CD4-positive, alpha-beta T cell treated with Interleukin-2 at 100 ng/mL for 4 hours (primary cell): ENCODE data around the gene CECR2.

ENCODE experiments used
- DNase-seq: peaks from one replicate; pipeline ENCODE4 v3.0.0-alpha.2; 2020; ENCODE audit warnings: low spot score

Gene CECR2

DNA sequence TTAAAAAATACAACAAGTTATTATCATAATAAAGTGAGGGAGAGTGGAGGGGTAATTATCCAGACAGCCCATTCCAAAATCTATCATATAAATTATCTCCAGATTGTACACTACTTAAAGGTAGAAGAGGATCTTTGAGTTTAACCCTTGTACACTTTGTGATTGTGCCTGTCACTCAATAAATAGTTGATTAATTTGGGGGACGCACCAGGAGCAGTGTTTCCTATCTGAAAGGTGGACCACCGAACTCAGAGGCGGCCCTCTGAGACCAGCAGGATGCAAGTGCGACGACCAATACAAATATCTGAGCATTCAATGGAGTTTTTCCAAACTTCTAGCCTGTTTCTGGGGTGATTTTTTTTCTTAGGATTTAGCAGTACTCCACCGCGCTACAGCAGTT is 1.1 kb upstream of the CECR2 start:
- no peak for DNase-seq

DNA sequence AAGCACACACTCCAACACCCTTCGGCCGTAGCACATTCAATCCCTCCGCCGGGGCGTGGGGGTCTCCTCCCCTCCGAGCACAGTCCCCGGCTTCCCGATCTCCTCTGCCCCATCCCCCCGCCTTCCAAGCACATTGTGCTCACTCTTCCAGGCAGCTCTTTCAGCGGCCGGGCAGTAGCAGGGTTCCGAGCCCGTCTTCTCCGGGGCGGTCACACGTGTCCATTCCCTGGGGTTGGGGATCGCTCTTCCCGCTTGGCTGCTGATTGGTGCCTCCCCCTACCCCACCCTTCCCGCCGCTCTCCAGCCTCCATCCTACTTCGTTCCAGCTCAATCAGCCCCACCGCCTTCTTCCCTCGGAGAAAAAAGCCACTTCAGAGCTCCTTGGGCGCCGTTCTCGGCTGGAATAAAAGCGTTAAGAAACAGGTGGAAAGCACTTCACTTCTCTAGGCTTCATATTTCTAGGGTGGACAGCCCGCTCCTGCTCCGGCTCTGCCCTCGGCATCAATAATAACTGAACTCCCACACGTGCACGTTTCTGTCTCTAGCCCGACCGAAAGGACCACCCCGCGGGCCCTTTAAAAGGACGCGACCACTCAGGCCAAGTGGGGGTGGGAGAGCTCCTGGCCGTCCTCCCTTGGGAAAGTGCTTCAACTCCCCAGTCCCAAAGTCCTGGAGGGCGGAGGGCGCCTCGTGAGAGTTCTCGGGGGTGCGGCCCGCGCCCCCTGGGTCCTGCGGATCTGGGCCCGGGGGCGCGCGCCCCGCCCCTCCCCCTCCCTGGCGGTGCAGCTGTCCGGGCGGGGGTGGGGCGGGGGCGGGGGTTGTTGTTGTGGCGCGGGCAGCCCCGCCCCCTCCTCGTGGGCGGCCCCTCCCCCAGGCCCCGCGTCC is 464 bp upstream of the CECR2 start:
- no peak for DNase-seq

DNA sequence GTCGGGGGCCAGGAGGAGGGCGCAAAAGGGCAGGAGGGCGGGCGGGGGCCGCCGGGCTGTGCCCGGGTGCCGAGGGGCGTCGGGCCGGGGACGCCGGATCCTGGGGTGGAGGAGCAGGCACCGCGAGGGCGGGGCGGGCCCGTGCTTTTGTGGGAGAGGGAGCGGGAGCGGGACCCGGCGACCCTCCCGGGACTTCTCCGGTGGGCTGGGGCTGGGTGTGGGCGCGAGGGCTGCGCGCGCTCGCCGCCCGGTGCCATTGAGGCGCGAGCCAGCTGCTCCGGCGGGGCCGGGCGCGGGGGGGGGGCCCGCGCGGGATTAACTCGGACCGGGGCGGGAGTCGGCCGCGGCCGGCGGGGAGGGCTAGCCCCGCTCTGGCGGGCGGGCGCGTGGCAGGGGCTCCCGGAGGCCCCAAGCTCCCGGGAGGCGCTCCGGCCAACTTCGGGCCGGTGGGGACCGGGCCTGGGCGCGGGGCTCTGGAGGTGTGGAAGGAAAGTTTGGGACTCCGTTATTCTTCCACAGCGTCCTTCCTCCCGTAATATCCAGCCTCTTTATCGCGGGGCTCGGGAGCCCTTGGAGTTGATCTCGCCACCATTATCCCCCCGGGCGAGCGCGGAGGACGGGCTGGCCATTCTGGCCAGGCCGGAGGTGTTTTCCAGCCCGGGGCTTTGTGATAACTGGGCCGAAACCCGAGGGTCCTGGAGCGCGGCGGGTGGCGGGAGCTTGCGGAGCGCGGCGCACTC is 936 bp downstream of the CECR2 start:
- no peak for DNase-seq

DNA sequence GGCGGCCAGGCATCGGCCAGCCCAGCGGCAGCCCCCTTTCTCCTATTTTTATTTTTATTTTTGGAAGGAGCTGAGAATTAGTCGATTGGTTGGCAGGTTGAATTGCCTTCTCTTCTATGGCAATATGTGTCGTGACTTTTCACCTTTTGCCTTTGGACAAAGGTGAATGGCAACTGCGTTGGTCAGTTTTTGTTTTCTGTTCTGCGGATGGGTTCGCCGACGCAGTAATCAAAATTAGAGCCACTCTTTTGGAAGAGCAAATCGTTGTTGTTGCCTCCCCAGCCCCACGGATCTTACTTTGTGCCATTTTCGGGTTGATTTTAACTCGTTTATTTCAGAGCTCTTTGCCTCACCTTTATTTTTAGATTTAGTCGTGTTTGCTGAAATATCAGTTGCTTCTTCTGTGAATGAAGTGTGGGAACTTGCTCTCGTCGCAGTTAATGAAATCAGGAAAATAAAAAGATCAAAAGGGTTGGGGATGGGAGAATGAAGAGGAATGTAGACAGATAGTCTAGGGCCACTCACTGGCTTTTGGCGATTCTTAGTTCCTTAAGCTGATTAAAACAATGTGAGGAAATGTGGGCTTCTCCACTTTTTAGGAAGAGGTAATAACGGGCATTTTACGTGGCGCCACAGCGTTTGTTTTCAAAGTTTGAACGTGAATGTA is 1.6 kb downstream of the CECR2 start:
- no peak for DNase-seq

DNA sequence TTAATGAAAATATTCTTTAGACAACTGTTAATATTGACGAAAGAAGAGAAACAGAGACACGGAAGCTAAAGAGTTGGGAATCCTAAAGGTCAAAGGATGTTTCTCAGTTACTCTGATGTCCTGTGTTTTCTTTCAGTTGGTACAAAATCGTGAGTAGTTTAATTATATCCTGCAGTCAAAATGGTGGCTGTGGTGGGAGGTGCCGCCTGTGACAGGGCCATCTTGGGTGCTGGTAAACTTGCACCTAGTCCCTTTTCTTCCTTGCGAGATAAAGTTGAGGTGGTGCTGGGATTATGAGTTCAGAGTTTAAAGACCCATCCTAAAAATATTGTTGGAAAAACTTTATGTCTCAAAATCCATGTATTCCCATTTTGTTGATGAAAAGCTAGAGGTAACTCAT is 2.2 kb downstream of the CECR2 start:
- no peak for DNase-seq

DNA sequence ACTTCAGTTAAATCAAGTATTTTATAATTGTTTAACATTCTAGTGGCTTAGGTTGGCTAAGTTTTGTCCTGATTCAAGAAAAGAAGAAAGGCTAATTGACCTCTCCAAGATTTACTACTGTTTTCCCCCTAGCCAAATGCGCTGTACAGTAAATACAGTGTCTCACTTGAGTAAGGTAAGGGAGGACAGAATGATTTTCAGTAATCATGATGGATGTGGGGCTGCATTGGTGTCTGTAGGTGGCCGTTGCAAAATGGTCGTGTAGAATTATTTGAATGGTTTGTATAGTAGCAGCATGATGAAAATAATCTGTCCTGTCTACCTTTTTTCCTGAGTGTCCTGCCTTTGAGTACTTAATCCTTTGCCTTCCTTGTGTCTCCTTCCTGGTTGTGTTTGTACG is 4.6 kb downstream of the CECR2 start:
- no peak for DNase-seq

DNA sequence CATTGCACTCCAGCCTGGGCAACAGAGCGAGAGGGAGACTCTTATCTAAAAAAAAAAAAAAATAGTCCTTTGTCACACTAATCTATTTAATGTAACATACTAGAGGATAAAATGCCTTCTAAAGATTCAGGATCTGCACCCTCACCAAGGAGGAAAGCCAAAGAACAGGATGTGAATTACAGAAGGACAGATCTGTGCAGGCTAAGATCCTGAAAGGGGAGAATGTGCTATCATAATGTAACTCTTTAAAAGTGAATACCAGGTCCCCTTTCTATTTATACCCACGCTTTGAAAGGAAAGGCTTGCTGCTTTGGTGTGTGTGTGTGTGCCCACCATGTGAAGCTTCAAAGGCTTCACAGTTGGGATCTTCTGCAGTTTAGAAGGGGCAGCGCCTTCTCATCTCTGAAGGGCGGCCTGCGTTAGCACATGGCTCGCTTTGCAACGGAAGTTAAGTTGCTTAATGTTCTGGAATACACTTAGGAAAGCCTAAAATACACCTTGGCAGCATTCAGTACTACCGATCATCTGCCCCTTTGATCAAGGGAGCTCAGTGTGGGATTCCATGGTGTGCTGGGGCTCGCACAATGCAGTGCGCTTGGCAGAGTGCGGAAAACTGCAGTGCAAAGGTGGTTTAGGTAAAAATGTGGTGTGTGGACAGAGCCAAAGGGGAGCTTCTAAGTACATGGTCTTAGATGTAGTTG is 6.8 kb downstream of the CECR2 start:
- DNase-seq, result no peak

DNA sequence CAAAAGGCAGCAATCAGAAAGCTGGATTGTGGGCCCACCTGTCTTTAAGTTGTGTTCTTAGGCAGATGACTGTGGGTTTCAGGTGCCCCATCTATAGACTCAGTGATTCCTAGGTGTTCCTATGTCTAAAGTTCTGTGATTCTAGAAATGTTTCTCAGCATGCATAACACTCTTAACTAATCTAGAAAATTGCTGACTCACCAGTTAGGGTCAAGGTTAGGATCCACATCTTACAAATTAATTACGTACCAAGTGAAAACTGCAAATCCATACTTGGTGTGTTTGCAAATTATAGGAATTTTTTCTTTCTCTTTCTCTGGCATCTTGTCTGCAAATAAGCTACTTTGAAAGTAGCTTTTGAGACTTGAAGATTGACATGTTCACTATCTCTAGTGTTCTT is 7.7 kb downstream of the CECR2 start:
- no peak for DNase-seq

DNA sequence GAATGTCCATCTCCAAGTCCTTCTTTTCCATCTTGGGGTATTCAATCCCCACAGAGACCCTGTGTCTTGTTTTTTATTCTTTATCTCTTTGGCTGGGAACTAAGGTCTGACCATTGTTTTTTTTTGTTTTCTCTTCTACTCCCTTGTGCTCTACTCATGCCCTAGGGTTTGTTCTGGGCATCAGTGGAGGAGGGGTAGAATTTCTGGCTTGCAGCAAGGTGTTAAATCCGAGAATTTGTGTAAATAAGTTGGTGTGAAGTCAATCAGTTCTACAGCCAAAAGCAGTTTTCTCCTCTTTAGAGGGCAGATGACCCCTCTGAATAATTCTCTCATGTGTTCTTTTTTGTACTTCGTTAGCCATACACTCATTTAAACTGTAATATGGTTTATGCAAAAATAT is 10.7 kb downstream of the CECR2 start:
- no peak for DNase-seq

DNA sequence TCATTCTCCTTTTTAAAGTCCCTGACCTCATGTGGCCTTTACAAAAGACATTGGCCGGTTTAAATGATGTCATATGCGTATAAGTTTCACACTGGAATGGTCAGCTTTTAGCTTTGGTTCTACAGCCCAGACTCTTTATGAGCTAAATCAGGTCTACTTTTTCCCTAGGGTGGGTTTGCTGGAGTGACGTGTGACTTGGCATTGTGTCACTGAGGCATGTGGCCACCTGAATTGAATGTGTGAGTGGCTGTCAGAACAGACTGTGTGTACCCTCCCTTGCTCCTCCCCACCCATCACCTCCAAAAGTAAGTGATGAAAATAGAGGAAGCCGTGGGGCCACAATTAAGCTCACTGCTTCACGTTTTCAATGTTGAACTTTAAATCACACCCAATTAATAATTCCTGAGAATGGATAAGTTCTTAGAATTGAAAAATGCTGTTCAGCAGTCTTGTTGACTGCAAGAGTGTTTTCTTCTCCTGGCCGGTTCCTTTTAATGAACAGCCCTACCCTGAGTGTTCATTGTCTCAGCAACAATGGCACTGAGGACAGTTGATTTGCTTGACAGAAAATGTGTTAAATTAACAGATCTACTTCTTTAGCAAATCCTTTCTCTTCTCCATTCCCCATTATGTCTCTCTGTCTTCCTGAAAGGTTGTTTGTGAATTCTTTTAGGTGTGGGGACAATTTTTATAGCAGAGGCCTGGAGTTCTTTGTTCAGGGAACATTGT is 11.3 kb downstream of the CECR2 start:
- DNase-seq, result no peak

DNA sequence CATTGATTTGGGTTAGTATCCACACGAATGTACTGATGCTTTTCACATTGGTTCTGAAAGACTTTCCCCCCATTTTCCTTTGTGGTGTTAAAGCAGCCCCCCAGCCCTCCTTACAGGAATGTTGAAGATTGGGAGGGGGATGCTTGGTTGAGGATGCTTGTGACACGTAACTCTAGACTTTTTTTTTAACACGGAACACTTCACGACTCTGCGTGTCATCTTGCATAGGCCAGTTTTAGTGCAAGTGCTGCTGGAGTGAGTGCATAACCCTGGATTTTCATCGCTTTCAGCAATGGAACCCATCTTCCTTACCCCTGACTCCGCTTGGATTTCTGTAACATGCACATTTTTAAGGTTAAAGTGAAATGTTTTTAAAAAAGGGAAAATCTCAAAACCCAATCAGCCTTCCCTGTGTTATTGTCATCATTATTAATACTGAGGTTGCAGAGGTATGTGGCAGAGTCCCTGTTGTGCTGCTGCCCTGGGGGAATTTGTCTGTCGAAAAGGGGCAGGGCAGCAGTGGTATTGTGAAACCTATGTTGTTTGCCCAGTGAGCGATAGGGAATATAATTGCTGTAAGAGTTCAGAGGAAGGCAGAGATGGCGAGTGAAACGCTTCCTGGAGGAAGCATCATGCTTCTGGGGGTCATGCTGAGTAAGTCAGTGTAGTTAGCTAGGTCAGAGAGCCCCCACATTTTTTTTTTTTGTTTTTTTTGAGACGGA is 12.1 kb downstream of the CECR2 start:
- DNase-seq, result no peak

DNA sequence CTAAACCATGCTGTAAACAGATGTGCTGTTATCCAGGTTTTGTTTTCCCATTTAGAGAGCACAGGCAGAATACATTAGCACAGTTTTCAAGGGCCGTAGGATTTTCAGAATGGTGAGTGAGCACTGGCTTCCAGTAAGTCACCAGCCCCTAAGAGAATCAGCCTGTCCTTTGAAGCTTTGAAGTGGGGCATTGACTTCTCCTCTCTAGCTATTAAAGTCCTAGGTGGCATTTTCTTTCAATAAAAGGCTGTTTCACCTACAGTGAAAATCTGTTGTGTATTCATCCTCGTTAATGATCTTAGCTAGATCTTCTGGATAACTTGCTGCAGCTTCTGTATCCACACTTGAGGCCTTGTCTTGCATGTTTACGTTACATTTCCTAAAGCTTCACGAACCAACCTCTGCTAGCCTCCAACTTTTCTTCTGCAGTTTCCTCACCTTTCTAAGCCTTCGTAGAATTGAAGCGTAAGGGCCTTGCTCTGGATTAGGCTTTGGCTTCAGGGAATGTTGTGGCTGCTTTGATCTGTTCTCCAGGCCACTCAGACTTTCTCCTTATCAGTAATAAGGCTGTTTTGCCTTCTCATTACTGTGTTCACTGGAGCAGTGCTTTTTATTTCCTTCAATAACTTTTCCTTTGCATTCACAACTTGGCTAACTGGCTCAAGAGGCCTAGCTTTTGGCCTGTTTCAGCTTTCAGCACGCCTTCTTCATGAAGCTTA is 15.5 kb downstream of the CECR2 start:
- no peak for DNase-seq

DNA sequence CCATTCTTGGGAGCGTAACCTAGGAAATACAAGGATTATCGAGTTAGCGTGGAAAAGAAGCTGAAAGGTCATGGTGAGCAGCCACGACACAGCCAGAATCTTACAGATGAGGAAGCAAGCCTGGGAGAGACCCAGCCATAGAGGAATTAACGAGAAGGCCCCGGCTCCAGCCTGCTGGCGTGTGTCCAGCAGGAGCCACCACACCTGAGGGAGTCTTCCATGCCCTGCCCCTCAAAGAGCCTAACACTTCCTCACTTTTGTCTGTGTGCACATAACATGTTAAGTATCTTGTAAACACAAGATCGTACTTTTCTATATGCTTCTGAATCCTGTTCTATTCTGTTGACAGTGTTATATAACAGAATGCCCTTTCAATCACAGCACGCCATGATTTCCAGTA is 18.1 kb downstream of the CECR2 start:
- DNase-seq, result no peak

DNA sequence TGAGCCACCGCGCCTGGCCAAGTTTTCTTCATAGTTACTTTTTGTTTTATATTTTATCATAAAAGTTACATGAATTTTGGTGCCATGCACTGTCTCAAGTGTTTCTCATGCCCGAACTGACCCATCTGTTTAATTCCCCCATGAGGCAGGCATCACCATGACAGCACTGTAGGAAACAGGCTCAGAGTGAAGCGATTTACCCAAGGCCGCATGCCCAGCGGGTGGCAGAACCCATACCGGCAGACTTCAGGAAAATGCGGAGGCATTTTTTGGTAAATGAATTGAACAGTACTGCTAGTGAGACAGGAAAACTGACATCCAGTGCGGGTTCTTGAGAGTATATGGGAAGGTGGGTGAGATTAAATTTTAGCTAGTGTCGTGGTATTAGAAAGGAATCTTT is 19.0 kb downstream of the CECR2 start:
- no peak for DNase-seq

DNA sequence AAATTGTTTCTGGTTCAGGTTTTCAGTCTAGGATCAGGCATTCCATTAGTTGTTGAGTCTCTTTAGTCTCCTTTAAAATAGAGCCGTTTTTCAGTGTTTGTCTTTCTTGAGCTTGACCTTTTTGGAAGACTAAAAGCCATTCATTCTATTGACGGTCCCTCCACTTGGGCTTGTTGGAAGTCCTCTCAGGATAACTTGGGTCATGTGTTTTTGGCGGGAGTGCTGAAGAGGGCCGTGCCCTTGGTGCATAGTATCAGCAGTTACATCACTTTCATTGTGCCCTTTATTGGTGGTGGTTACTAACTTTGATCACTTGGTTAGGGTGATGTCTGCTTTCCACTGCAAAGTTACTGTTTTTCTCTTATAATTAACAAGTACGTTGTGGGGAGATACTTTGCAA is 20.8 kb downstream of the CECR2 start:
- DNase-seq, result no peak

DNA sequence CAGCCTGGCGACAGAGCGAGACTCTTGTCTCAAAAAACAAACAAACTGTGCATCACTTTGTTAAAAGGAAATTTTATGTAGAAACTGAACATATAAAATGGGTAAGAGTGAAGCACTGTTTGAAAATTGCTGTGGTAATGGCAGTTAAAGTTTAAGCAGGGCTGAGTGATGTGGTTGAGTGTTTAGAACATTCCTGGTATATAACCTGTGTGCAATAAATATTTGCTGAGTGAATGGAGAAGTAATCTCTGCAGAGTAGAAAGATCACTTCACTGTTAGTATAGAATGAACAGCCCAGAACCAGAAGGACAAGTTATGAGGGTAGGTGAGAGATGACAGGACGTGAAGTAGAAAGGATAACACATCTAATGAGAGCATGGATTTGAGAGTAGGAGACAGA is 27.3 kb downstream of the CECR2 start:
- no peak for DNase-seq

DNA sequence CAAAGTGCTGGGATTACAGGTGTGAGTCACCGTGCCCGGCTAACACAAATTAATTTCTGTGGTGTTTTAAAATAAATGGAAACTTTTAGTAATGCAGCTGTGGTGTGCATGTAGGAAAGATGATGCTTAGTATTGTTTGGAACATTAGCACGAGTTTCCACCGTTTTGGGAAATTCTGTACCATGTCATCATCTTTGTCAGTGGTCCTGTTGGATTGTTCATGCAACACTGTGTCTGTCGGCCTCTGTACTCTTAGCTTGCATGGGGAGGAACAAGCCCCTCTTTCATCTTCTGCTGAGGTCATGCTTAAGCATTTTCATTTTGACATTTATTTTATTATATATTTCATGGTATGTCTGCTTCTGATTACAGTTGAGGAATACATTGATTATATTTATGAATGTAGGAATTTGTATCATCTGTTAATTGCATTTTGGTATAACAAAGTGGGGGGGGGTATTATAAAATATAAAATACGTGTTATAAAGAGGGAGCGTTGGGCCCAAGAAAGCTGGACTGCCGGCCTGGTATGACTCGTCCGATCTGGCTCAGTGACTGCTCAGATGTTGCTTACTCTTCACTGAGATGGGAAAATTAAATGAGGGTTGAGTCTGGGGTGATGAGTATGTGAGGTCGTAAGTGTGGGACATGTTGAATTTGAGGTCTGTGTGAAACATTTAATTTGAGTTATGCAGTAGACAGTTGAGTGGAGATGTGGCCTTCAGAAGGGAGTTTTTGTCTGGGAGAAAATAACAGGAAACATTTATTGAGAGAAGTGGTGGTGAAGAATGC is 28.7 kb downstream of the CECR2 start:
- DNase-seq, result no peak

DNA sequence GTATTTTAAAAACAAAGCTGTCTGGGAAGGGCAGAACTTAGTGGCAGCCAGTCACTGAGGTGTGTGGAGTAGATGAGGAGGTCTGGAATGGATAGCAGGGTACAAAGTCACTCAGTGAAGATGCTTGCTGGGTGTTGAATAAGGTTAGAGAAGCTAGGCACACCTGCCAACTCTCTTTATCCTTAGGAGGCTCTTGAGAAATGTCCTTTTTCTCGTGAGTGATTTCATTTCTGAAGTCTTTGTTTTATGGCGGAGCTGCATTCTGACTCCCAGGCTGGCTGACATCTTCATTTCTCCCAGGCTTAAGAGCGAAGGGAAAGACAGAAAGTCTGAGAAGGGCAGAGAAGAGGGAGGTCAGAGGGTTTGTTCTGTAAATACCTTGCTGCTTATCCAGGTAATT is 31.0 kb downstream of the CECR2 start:
- no peak for DNase-seq

DNA sequence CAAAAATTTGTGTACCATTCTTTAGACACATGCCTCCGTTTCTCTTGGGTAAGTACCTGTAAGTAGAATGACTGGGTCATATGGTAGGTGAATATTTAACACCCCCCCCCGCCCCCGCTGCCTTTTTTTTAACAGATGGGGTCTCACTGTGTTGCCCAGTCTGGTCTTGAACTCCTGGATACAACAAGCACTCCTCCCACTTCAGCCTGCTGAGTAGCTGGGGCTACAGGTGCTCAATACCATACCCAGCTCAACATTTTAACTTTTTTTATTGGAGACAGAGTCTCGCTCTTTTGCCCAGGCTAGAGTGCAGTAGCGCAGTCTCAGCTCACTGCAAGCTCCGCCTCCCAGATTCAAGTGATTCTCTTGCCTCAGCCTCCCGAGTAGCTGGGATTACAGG is 32.5 kb downstream of the CECR2 start:
- no peak for DNase-seq

DNA sequence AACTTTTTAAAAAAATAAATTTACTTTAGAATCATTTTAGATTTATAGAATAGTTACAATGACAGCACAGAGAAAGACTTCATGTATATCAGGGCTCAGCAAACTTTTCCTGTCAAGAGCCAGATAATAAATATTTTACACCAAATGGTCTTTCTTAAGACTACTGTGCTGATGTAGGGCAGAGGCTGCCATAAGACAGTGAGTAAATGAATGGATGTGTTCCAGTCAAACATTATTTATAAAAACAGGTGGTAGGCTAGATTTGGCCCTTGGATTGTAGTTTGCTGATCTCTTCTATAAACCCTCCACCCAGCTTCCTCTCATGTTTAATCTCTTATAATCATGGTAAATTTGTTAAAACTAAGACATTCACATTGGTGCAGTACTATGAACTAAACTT is 33.0 kb downstream of the CECR2 start:
- DNase-seq, result no peak
